Heart right ventricle (tissue), 16 donors: ENCODE data around the gene CLSTN2. TPM values are rescaled to one million over a fixed set of nuclear protein-coding genes. Genes with fewer than 3 reads are reported as not detected.

ENCODE experiments used
- ATAC-seq, 8 donors: fragments of 200-7000 bp; cut with Tn5 transposase; one replicate each; pipeline ENCODE4 v1.9.1; 2020; ENCODE audit warnings: mild to moderate bottlenecking in 8 of 8, moderate library complexity in 8 of 8, moderate number of reproducible peaks in 1 of 8
- DNase-seq, 2 donors: peaks; one replicate each; pipeline ENCODE4 v3.0.0-alpha.2; 2020
- H3K27ac ChIP-seq, 10 donors: fragments of 200-600 bp; sonication (generic) in 2 of 10; one replicate each; pipeline versions ENCODE4 v1.5.0 to v1.8.0; 2020 to 2022; ENCODE audit warnings: mild to moderate bottlenecking in 3 of 10
- H3K27me3 ChIP-seq, 7 donors: fragments of 200-600 bp; one replicate each; pipeline ENCODE4 v1.8.0; 2021 to 2022; ENCODE audit warnings: mild to moderate bottlenecking in 2 of 7
- H3K36me3 ChIP-seq, 9 donors: fragments of 200-600 bp; sonication (generic) in 1 of 9; one replicate each; pipeline versions ENCODE4 v1.5.0 to v1.8.0; 2020 to 2022; ENCODE audit warnings: mild to moderate bottlenecking in 2 of 9
- H3K4me1 ChIP-seq, 9 donors: fragments of 200-600 bp; sonication (generic) in 1 of 9; one replicate each; pipeline versions ENCODE4 v1.5.0 to v1.8.0; 2020 to 2022; ENCODE audit warnings: mild to moderate bottlenecking in 4 of 9
- H3K4me3 ChIP-seq, 10 donors: fragments of 200-600 bp; sonication (generic) in 2 of 10; one replicate each; pipeline versions ENCODE4 v1.5.0 to v1.8.0; 2020 to 2022; ENCODE audit warnings: mild to moderate bottlenecking in 7 of 10, moderate library complexity in 2 of 10
- H3K9me3 ChIP-seq, 11 donors: fragments of 200-600 bp in 10 of 11; sonication (generic) in 2 of 11; one replicate each; pipeline versions ENCODE4 v1.5.0 to v1.8.0; 2013 to 2022; ENCODE audit warnings: mild to moderate bottlenecking in 2 of 11, control low read depth in 1 of 11, moderate library complexity in 1 of 11
- CTCF ChIP-seq, 9 donors: fragments of 200-600 bp; sonication (generic) in 2 of 9; IDR thresholded peaks; one replicate each; pipeline versions ENCODE4 v1.5.0 to v1.8.0; 2021 to 2022; ENCODE audit warnings: antibody characterized with exemption in 9 of 9, mild to moderate bottlenecking in 5 of 9, moderate library complexity in 1 of 9
- WGBS, 2 donors: extraction: QIAGEN DNeasy Blood & Tissue Kit; methylation state at CpG; one replicate each; pipeline ENCODE4 v1.1.7; 2013; ENCODE audit warnings: inconsistent platforms in 1 of 2; 5-methylcytosine and 5-hydroxymethylcytosine counted together
- intact Hi-C, 10 donors: fragments of 100-400 bp; cut with DNase I; formaldehyde crosslinking; loops; one replicate each; pipeline versions ENCODE4 v1.11.1 to v1.14.2; 2022
- polyA plus RNA-seq, 2 donors: library from polyadenylated mRNA; stranded (reverse); fragments of 200-250 nt; gene quantifications; one replicate each; pipeline ENCODE4 v1.2.3, GENCODE V29; 2013
- total RNA-seq, 10 donors: library from RNA; stranded (reverse); fragmentation: NEBNext Ultra II Directional in 3 of 10; extraction: Animal tissue kit (Norgen Biotek cat#: 25700) in 3 of 10; gene quantifications; one replicate each; pipeline versions ENCODE4 v1.2.1 to v1.2.4, GENCODE V29; 2021 to 2023
- donor health status: Arrhythmogenic right ventricular cardiomyopathy.
- donor health status: ischemic (EF 13 %, LVEDD 7.1; RV severe dilation, severe dysfunction).
- donor health status: healthy with polysubstance abuse.
- donor health status: DM: no; HTN: yes; CAD: no.
- donor health status: DM: no; HTN: no; CAD: no.
- donor health status: ischemic (EF 25% LVEDD 6.9; RV normal size, moderate dysfunction).
- donor health status: ischemic (EF 25% LVEDD 5.7; RV mildly dilated, moderate dysfunction).
- donor health status: healthy.
- donor health status: DM: yes; HTN: yes; CAD: no.
- donor health status: Ischemic cardiomyopathy.
- donor health status: ischemic (EF 35%, LVEDD 5.7; RV mildly dilated, moderate dysfunction).
- donor health status: nonischemic (EF 11% LVEDD 7.7; RV severe dilation, severe dysfunction).
- donor health status: DM: yes; HTN: yes; CAD: no.
- donor health status: PGD.
- donor health status: ischemic (EF 29% LVEDD 5.4; RV normal size, mild dysfunction).
- donor health status: nonischemic (EF 23%, LVEDD 6.1; RV moderate dilation, normal function).

CLSTN2 gene
- total and polyA plus RNA-seq, 12 donors: 0.57 to 10.7 (median 4.4) TPM

DNA sequence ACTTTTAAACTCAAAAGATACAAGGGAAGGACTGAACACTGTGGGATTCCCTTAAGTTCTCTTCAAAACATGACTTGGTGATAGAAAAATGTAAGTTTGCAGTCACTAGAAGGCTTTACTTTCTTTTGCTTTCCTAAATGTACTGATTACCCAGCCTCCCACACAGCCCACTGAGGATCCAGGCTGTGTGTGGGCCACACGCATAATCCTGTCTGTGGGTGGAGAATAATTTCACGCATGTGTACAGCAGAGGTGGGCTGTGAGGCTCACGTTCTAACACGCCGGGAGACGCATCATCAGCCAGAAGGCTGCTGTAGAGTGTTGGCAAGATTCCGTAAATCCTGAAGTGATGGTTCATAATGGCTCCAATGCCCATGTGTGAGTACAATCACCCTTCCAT lies 165.5 kb downstream of the CLSTN2 start:
- H3K4me3 ChIP-seq: no peak overlapping the region
- no peak for TF ChIP-seq CTCF (IDR thresholded peaks at IDR 0.05)
- WGBS, 2 donors: 87 to 90% methylated on average over 7 of the region's 7 CpGs
- H3K9me3 ChIP-seq: no peaks in the 10 kb centered on the region
- no peaks in the 10 kb centered on the region for H3K27me3 ChIP-seq
- no peaks in the 10 kb centered on the region for H3K36me3 ChIP-seq
- ATAC-seq (no peak), DNase-seq (no peak)
- no peak overlapping the region for H3K27ac ChIP-seq
- intact Hi-C loops: no loop called here
- H3K4me1 ChIP-seq: no peaks in the 10 kb centered on the region

DNA sequence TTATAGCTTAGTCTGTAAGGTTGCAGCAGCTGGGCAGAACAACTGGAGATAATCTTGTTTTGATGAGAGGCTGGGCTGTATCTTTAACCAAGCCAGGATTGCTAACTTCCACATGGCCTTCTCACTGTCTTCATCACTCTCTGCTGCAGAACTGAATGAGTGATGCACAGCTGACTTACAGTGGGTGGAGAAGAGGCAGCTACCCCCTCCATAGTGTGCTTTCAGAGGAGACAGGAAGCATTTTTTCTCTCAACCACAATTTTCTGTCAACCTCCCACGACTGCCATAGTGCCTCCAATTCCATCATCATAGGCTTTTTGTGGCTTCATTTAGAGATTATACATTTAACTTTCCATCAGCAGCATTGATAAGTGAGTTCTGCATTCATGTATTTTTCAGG lies 168.2 kb downstream of the CLSTN2 start:
- Histone ChIP-seq H3K4me3 (no peak overlapping the region), H3K9me3 (no peaks in the 10 kb centered on the region), H3K27ac (no peak overlapping the region), H3K36me3 (no peaks in the 10 kb centered on the region), H3K4me1 (no peaks in the 10 kb centered on the region), H3K27me3 (peaks cover 0 to 5% (median 0%) of the 10 kb centered on the region in 7 donors)
- DNase-seq: no peak
- intact Hi-C loops: no loop called here
- WGBS, 2 donors: 28 to 50% methylated on average over 1 of the region's 1 CpG
- no peak for ATAC-seq
- TF ChIP-seq CTCF (IDR thresholded peaks at IDR 0.05): no peak

DNA sequence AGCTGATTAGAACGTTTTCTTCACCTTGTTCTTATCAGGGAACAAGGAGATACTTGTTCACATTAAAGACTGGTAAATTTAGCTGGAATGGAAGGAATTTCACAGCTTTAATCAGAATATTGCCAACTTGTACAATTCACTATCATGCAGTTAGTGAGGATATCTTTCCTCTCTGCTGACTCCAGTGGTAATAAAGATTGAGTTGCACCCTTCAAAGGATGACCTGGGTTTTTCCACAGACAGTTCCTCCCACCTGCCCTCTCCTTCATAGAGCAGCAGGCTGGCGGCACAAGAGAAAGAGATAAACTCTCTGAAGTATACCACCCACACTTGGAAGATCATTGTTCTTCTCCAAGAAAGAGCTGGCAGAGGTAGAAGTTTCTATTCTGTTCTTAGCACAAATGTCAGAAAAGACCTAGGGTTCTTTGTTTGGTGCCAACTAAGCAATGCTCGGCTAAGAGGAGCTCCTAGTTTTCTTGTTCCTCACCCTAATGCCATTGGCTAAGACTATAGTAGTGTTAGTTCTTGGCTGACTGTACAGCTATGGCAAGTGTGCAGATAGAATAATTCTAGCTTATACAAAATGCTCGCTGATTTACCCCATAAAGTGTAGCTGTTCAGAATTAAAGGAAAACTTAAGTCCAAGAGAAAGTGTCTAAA lies 169.1 kb downstream of the CLSTN2 start:
- ATAC-seq (no peak), DNase-seq (no peak)
- H3K36me3 ChIP-seq: no peaks in the 10 kb centered on the region
- intact Hi-C loops: no loop called here
- H3K27me3 ChIP-seq: peaks cover 0 to 11% (median 0%) of the 10 kb centered on the region in 7 donors
- WGBS, 2 donors: 59 to 61% methylated on average over 4 of the region's 4 CpGs
- no peaks in the 10 kb centered on the region for H3K4me1 ChIP-seq
- TF ChIP-seq CTCF (IDR thresholded peaks at IDR 0.05): no peak
- no peak overlapping the region for H3K27ac ChIP-seq
- H3K4me3 ChIP-seq: no peak overlapping the region
- H3K9me3 ChIP-seq: no peaks in the 10 kb centered on the region

GRCh38 chr3:140113996-140114788 lies 179.2 kb downstream of the CLSTN2 start:
- DNase-seq: no peak
- WGBS, 2 donors: 76 to 87% methylated on average over 3 of the region's 3 CpGs
- ATAC-seq: peak in 2 of 8 donors; percentile 49 to 51

More at GRCh38 chr3:140113996-140114788, 179.2 kb downstream of the CLSTN2 start:
- Histone ChIP-seq H3K36me3 (no peaks in the 10 kb centered on the region), H3K4me3 (no peak overlapping the region), H3K9me3 (no peaks in the 10 kb centered on the region), H3K27ac (no peak overlapping the region), H3K27me3 (peaks cover 0 to 3% (median 0%) of the 10 kb centered on the region in 7 donors), H3K4me1 (peaks cover 0 to 8% (median 0%) of the 10 kb centered on the region in 9 donors)
- intact Hi-C loops: no loop called here
- no peak for TF ChIP-seq CTCF (IDR thresholded peaks at IDR 0.05)
